Bronchial epithelial cell (primary cell): Measurements from ENCODE around the gene KRT6C. TPM values are rescaled to one million over a fixed set of nuclear protein-coding genes. Genes with fewer than 3 reads are reported as not detected.
A peak's percentile ranks its signal among the peaks of the same experiment; 100 is the strongest.
"Not testable (repeated sequence)": the region's sequence is repeated elsewhere in the genome, so short reads cannot be mapped to it uniquely, and the experiment has no call there.

Experiments used
- DNase-seq: peaks from one replicate; pipeline ENCODE4 v3.0.0-alpha.2; 2010; ENCODE audit warnings: low read depth
- FAIRE-seq: peaks from 2 replicates; lab custom pipeline; 2011; peaks lifted over from hg19 to GRCh38; lab: Jason Lieb, UNC
- H3K27me3 ChIP-seq: 2 replicates; pipeline ENCODE4 v1.5.1; 2011; ENCODE audit warnings: low read length; ENCODE audit not compliant: control insufficient read depth, insufficient read depth
- H3K36me3 ChIP-seq: 2 replicates; pipeline ENCODE4 v1.5.1; 2011; ENCODE audit warnings: low read length; ENCODE audit not compliant: control insufficient read depth, insufficient read depth
- H3K4me3 ChIP-seq: 2 replicates; pipeline ENCODE4 v1.5.1; 2011; ENCODE audit warnings: mild to moderate bottlenecking, low read depth, low read length, control low read depth
- CTCF ChIP-seq: IDR thresholded peaks from 2 replicates; pipeline ENCODE4 v1.5.1; 2011; ENCODE audit warnings: mild to moderate bottlenecking, moderate library complexity, low read length, control low read depth, inconsistent platforms; ENCODE audit not compliant: insufficient read depth, severe bottlenecking
- total RNA-seq: library from RNA; depleted of rRNA; stranded (reverse); fragments of >200 nt; gene quantifications from 2 replicates; pipeline ENCODE4 v1.2.1, GENCODE V29; 2014

KRT6C gene
- total RNA-seq, 1 donor from 2014 or later: 16.8 TPM

- DNase-seq: peak; percentile 61
- peaks cover 19% of the 10 kb centered on the region for H3K36me3 ChIP-seq
Observed at GRCh38 chr12:52488736-52489135, 15.1 kb upstream of the KRT6C start.

GRCh38 chr12:52487744-52488443 lies 14.3 kb upstream of the KRT6C start:
- FAIRE-seq (peak; percentile 96), DNase-seq (peak; percentile 55)
- not testable (repeated sequence) for H3K4me3 ChIP-seq, H3K27me3 ChIP-seq
- H3K36me3 ChIP-seq: peaks cover 19% of the 10 kb centered on the region

More at GRCh38 chr12:52488736-52489135, 15.1 kb upstream of the KRT6C start:
- no peak overlapping the region for H3K4me3 ChIP-seq
- TF ChIP-seq CTCF: no peak
- H3K27me3 ChIP-seq: no peaks in the 10 kb centered on the region
- FAIRE-seq: no peak

GRCh38 chr12:52487211-52487610 lies 13.6 kb upstream of the KRT6C start:
- FAIRE-seq: no peak

GRCh38 chr12:52486166-52487105 lies 12.8 kb upstream of the KRT6C start:
- Histone ChIP-seq H3K4me3 (no peak overlapping the region), H3K27me3 (no peaks in the 10 kb centered on the region), H3K36me3 (peaks cover 12% of the 10 kb centered on the region)
- DNase-seq (peak; percentile 84), FAIRE-seq (peak; percentile 64)
- no peak for TF ChIP-seq CTCF

More at GRCh38 chr12:52487211-52487610, 13.6 kb upstream of the KRT6C start:
- H3K27me3 ChIP-seq: no peaks in the 10 kb centered on the region
- peaks cover 16% of the 10 kb centered on the region for H3K36me3 ChIP-seq
- TF ChIP-seq CTCF: no peak
- no peak overlapping the region for H3K4me3 ChIP-seq
- DNase-seq: peak; percentile 72

- no peak for DNase-seq
- peak; percentile 43 for FAIRE-seq
- TF ChIP-seq CTCF: no peak
- H3K27me3 ChIP-seq: no peaks in the 10 kb centered on the region
- H3K36me3 ChIP-seq: no peaks in the 10 kb centered on the region
- H3K4me3 ChIP-seq: no peak overlapping the region
Observed at GRCh38 chr12:52480073-52480472, 6.5 kb upstream of the KRT6C start.

- Histone ChIP-seq H3K27me3 (no peaks in the 10 kb centered on the region), H3K36me3 (no peaks in the 10 kb centered on the region), H3K4me3 (no peak overlapping the region)
- FAIRE-seq (no peak), DNase-seq (no peak)
- TF ChIP-seq CTCF: no peak
Observed at GRCh38 chr12:52477651-52478050, 4.0 kb upstream of the KRT6C start.
